Measurements from ENCODE around the gene HSPG2.
"Not testable (repeated sequence)": the region's sequence is repeated elsewhere in the genome, so short reads cannot be mapped to it uniquely, and the experiment has no call there.

Gene HSPG2

GRCh38 chr1:21946836-21947587, 9.9 kb upstream of the HSPG2 start:
- H3K4me3 ChIP-seq (ENCODE audit: low read depth, low read length) = no peak overlapping the region
- CTCF ChIA-PET = no interaction called here
- no peak for TF ChIP-seq CTCF (IDR thresholded peaks at IDR 0.05; ENCODE audit: insufficient read depth, low read length, missing control alignments)
- POLR2A ChIA-PET = no interaction called here
- DNase-seq (ENCODE audit: low read depth, low spot score) = no peak

GRCh38 chr1:21944733-21945073, 7.6 kb upstream of the HSPG2 start:
- no peak for DNase-seq (ENCODE audit: low read depth, low spot score)
- CTCF ChIA-PET = interaction anchor here (0.8 to 1.5 kb wide), 4 partner anchors 11 to 31 kb away, joined by 3 to 6 read pairs (median 4); no protein-coding TSS in a partner anchor
- H3K4me3 ChIP-seq (ENCODE audit: low read depth, low read length) = no peak overlapping the region
- TF ChIP-seq CTCF (IDR thresholded peaks at IDR 0.05; ENCODE audit: insufficient read depth, low read length, missing control alignments) = no peak
- POLR2A ChIA-PET = no interaction called here

- not testable (repeated sequence) for DNase-seq (ENCODE audit: low read depth, low spot score); H3K4me3 ChIP-seq (ENCODE audit: low read depth, low read length)
- ChIA-PET POLR2A (interaction anchor here (1.1 kb wide), 1 partner anchor 37 kb away, joined by 4 read pairs; no protein-coding TSS in a partner anchor), CTCF (interaction anchor here (0.7 to 2.3 kb wide), 7 partner anchors 9 to 25 kb away, joined by 3 to 7 read pairs (median 3); no protein-coding TSS in a partner anchor)
Observed at GRCh38 chr1:21942959-21943640, 6.0 kb upstream of the HSPG2 start.

- DNase-seq (ENCODE audit: low read depth, low spot score) = no peak
- CTCF ChIA-PET = interaction anchor here (0.7 to 2.3 kb wide), 7 partner anchors 9 to 25 kb away, joined by 3 to 7 read pairs (median 3); no protein-coding TSS in a partner anchor
- POLR2A ChIA-PET = interaction anchor here (1.1 kb wide), 1 partner anchor 37 kb away, joined by 4 read pairs; no protein-coding TSS in a partner anchor
- no peak for TF ChIP-seq CTCF (IDR thresholded peaks at IDR 0.05; ENCODE audit: insufficient read depth, low read length, missing control alignments)
- H3K4me3 ChIP-seq (ENCODE audit: low read depth, low read length) = no peak overlapping the region
Observed at GRCh38 chr1:21942464-21942863, 5.4 kb upstream of the HSPG2 start.

GRCh38 chr1:21941370-21941769, 4.3 kb upstream of the HSPG2 start:
- DNase-seq (ENCODE audit: low read depth, low spot score) = no peak
- no peak overlapping the region for H3K4me3 ChIP-seq (ENCODE audit: low read depth, low read length)
- ChIA-PET POLR2A (no interaction called here), CTCF (interaction anchor here (1.3 to 2.3 kb wide), 2 partner anchors 11 to 22 kb away, joined by 5 to 7 read pairs; no protein-coding TSS in a partner anchor)
- no peak for TF ChIP-seq CTCF (IDR thresholded peaks at IDR 0.05; ENCODE audit: insufficient read depth, low read length, missing control alignments)

GRCh38 chr1:21940492-21940891, 3.4 kb upstream of the HSPG2 start:
- POLR2A ChIA-PET = interaction anchor here (2.2 kb wide), 1 partner anchor 16 kb away, joined by 6 read pairs; no protein-coding TSS in a partner anchor
- CTCF ChIA-PET = interaction anchor here (0.9 to 3.8 kb wide), 15 partner anchors 9 to 84 kb away, joined by 3 to 29 read pairs (median 8); no protein-coding TSS in a partner anchor

More at GRCh38 chr1:21940492-21940891, 3.4 kb upstream of the HSPG2 start:
- TF ChIP-seq CTCF (IDR thresholded peaks at IDR 0.05; ENCODE audit: insufficient read depth, low read length, missing control alignments) = no peak
- no peak overlapping the region for H3K4me3 ChIP-seq (ENCODE audit: low read depth, low read length)
- no peak for DNase-seq (ENCODE audit: low read depth, low spot score)
